B cell (primary cell): Measurements from ENCODE around the gene ZNF280A. TPM values are rescaled to one million over a fixed set of nuclear protein-coding genes. Genes with fewer than 3 reads are reported as not detected.
"Not testable (repeated sequence)": the region's sequence is repeated elsewhere in the genome, so short reads cannot be mapped to it uniquely, and the experiment has no call there.

ENCODE experiments used
- ATAC-seq: fragments of 200-7000 bp; cut with Tn5 transposase; one replicate; pipeline ENCODE4 v1.10.0; 2021; ENCODE audit warnings: low read depth, mild to moderate bottlenecking, moderate number of reproducible peaks, moderate library complexity
- CTCF ChIA-PET: fragments of 350-600 bp; sonication (Branson Sonifier 250); formaldehyde crosslinking; loops from one replicate; lab custom pipeline; 2021; ENCODE audit warnings: antibody characterized with exemption, inconsistent platforms; lab: Charles Lee
- POLR2A ChIA-PET: fragments of 350-600 bp; sonication (Branson Sonifier 250); formaldehyde crosslinking; loops from one replicate; lab custom pipeline; 2021; ENCODE audit warnings: antibody characterized with exemption; lab: Charles Lee
- DNase-seq: peaks from one replicate; pipeline ENCODE4 v3.0.0; 2013
- H2AFZ ChIP-seq: 2 replicates; pipeline ENCODE4 v1.6.1; 2012; ENCODE audit warnings: mild to moderate bottlenecking, low read depth, low read length; ENCODE audit not compliant: insufficient read depth, poor library complexity, severe bottlenecking
- H3K27ac ChIP-seq, 2 donors: 1 replicate in 1 of 2; 2 replicates in 1 of 2; pipeline ENCODE4 v1.5.1; 2012 to 2013; ENCODE audit warnings: low read length in 2 of 2, mild to moderate bottlenecking in 2 of 2, moderate library complexity in 1 of 2
- H3K27me3 ChIP-seq, 4 experiments: fragments of 200-600 bp in 1 of 4; sonication (generic) in 1 of 4; replicated peaks in 1 of 4; 1 replicate in 2 of 4; 2 replicates in 2 of 4; pipeline versions ENCODE4 v1.6.1 to v1.7.0; 2013 to 2016; ENCODE audit warnings: low read length in 3 of 4, mild to moderate bottlenecking in 2 of 4, mixed read lengths in 1 of 4, moderate library complexity in 1 of 4; ENCODE audit not compliant: insufficient read depth in 4 of 4, control insufficient read depth in 3 of 4; ENCODE audit errors: control extremely low read depth in 1 of 4
- H3K36me3 ChIP-seq, 2 experiments: replicated peaks in 1 of 2; 1 replicate in 1 of 2; 2 replicates in 1 of 2; pipeline versions ENCODE4 v1.6.1 to v1.7.1; 2013; ENCODE audit warnings: low read length in 1 of 2; ENCODE audit not compliant: insufficient read depth in 2 of 2, control insufficient read depth in 1 of 2; ENCODE audit errors: control extremely low read depth in 1 of 2, extremely low read depth in 1 of 2
- H3K4me1 ChIP-seq, 2 donors: fragments of 200-600 bp in 1 of 2; sonication (generic) in 1 of 2; 1 replicate in 1 of 2; 2 replicates in 1 of 2; pipeline versions ENCODE4 v1.5.1 to v1.6.1; 2013 to 2017; ENCODE audit warnings: low read length in 2 of 2; ENCODE audit not compliant: control insufficient read depth in 2 of 2, insufficient read depth in 2 of 2
- H3K4me2 ChIP-seq: replicated peaks from 2 replicates; pipeline ENCODE3; 2012; ENCODE audit warnings: mild to moderate bottlenecking, low read depth, low read length; ENCODE audit not compliant: poor library complexity, severe bottlenecking
- H3K4me3 ChIP-seq, 5 experiments: fragments of 200-600 bp in 1 of 5; sonication (generic) in 1 of 5; 1 replicate in 3 of 5; 2 replicates in 2 of 5; pipeline versions ENCODE4 v1.5.1 to v1.7.0; 2011 to 2016; ENCODE audit warnings: low read length in 4 of 5, mild to moderate bottlenecking in 4 of 5, low read depth in 2 of 5, control low read depth in 1 of 5, moderate library complexity in 1 of 5; ENCODE audit not compliant: insufficient read depth in 1 of 5; ENCODE audit errors: control extremely low read depth in 1 of 5, extremely low read depth in 1 of 5
- H3K79me2 ChIP-seq: fragments of 200-600 bp; sonication (generic); one replicate; pipeline ENCODE4 v1.6.0; 2016; ENCODE audit warnings: low read length; ENCODE audit not compliant: control insufficient read depth, insufficient read depth
- H3K9ac ChIP-seq: fragments of 200-600 bp; sonication (generic); 2 replicates; pipeline ENCODE4 v1.6.1; 2017; ENCODE audit warnings: mild to moderate bottlenecking, low read length, moderate library complexity
- H3K9me3 ChIP-seq, 3 donors: one replicate each; pipeline versions ENCODE4 v1.6.1 to v1.7.1; 2013; ENCODE audit warnings: low read length in 2 of 3; ENCODE audit not compliant: control insufficient read depth in 2 of 3, insufficient read depth in 1 of 3; ENCODE audit errors: control extremely low read depth in 1 of 3
- H4K20me1 ChIP-seq: 2 replicates; pipeline ENCODE4 v1.6.0; 2012; ENCODE audit warnings: mild to moderate bottlenecking, low read length; ENCODE audit not compliant: insufficient read depth, control insufficient read depth, poor library complexity, severe bottlenecking
- H3K27ac Mint-ChIP-seq: one replicate; pipeline ENCODE4 v1.8.0; 2021; ENCODE audit warnings: mixed read lengths
- H3K27me3 Mint-ChIP-seq: one replicate; pipeline ENCODE4 v1.8.0; 2021; ENCODE audit warnings: mixed read lengths
- H3K4me1 Mint-ChIP-seq: one replicate; pipeline ENCODE4 v1.8.0; 2021; ENCODE audit warnings: mixed read lengths
- H3K4me3 Mint-ChIP-seq: one replicate; pipeline ENCODE4 v1.8.0; 2021; ENCODE audit warnings: mixed read lengths
- H3K9me3 Mint-ChIP-seq: one replicate; pipeline ENCODE4 v1.8.0; 2022; ENCODE audit warnings: mixed read lengths; ENCODE audit not compliant: insufficient read depth
- EZH2 ChIP-seq: IDR thresholded peaks from 2 replicates; pipeline ENCODE4 v1.6.1; 2012; ENCODE audit warnings: borderline replicate concordance, low read depth, mild to moderate bottlenecking, moderate library complexity, low read length; ENCODE audit not compliant: insufficient read depth, poor library complexity, severe bottlenecking
- WGBS: methylation state at CpG from one replicate; pipeline ENCODE4 v1.1.5; 2013; ENCODE audit warnings: missing lambda C conversion rate; ENCODE audit not compliant: insufficient coverage; 5-methylcytosine and 5-hydroxymethylcytosine counted together
- intact Hi-C: fragments of 100-400 bp; cut with micrococcal nuclease; formaldehyde crosslinking; loops from one replicate; pipeline ENCODE4 v1.10.0; 2022
- polyA plus RNA-seq: library from polyadenylated mRNA; depleted of rRNA; stranded (reverse); fragments of >200 nt; gene quantifications from 2 replicates; pipeline ENCODE4 v1.2.3, GENCODE V29; 2012
- total RNA-seq, 2 donors: library from RNA; stranded (reverse); fragments of 120-200 nt in 1 of 2; gene quantifications; 1 replicate in 1 of 2; 2 replicates in 1 of 2; pipeline versions ENCODE4 v1.2.3 to v1.2.4, GENCODE V29; 2013 to 2022
- TF ChIP-seq, protein P1 (sequence below): fragments of 200-600 bp; IDR thresholded peaks from one replicate; pipeline ENCODE4 v1.8.0; 2022; ENCODE audit warnings: antibody characterized with exemption, mild to moderate bottlenecking

Gene ZNF280A
- total and polyA plus RNA-seq, 2 donors (not counting 1 experiment from before 2014, with no cell fraction given) = not detected

DNA sequence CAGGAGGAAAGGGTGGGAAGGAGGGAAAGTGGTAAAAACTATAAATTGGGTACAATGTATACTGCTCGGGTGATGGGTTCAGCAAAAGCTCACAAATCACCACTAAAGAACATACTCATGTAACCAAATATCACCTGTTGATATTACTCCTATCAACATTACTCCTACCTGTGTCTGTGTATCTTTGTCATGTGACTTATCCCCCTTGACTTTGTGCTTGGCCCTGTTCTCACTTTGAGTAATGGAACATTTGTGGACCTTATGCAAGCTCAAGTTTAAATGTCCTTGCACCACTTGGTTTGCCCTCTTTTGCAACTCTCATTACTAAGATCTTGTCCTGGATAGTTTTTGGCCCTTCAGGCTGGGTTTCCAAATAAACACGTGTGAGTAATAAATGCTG, 50.5 kb downstream of the ZNF280A start:
- Histone ChIP-seq H3K9me3 (peaks cover 4 to 14% (median 9%) of the 10 kb centered on the region in 3 donors), H3K4me2 (no peak overlapping the region), H4K20me1 (no peaks in the 10 kb centered on the region), H3K9ac (no peak overlapping the region), H3K4me3 (no peak overlapping the region), H3K4me1 (no peaks in the 10 kb centered on the region), H3K79me2 (no peaks in the 10 kb centered on the region), H2AFZ (no peak overlapping the region), H3K27ac (no peak overlapping the region), H3K36me3 (no peaks in the 10 kb centered on the region), H3K27me3 (no peaks in the 10 kb centered on the region)
- no peaks in the 10 kb centered on the region for H3K4me1 Mint-ChIP-seq
- ChIA-PET CTCF (no interaction called here), POLR2A (no interaction called here)
- WGBS = no CpG with 5 or more reads among the region's 2 CpGs
- ATAC-seq (no peak), DNase-seq (no peak)
- no peak overlapping the region for H3K4me3 Mint-ChIP-seq
- intact Hi-C loops = no loop called here
- no peaks in the 10 kb centered on the region for H3K27me3 Mint-ChIP-seq
- TF ChIP-seq, protein P1, sequence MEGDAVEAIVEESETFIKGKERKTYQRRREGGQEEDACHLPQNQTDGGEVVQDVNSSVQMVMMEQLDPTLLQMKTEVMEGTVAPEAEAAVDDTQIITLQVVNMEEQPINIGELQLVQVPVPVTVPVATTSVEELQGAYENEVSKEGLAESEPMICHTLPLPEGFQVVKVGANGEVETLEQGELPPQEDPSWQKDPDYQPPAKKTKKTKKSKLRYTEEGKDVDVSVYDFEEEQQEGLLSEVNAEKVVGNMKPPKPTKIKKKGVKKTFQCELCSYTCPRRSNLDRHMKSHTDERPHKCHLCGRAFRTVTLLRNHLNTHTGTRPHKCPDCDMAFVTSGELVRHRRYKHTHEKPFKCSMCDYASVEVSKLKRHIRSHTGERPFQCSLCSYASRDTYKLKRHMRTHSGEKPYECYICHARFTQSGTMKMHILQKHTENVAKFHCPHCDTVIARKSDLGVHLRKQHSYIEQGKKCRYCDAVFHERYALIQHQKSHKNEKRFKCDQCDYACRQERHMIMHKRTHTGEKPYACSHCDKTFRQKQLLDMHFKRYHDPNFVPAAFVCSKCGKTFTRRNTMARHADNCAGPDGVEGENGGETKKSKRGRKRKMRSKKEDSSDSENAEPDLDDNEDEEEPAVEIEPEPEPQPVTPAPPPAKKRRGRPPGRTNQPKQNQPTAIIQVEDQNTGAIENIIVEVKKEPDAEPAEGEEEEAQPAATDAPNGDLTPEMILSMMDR = no peak
- TF ChIP-seq EZH2 = no peak
- no peak overlapping the region for H3K27ac Mint-ChIP-seq
- peaks cover 9% of the 10 kb centered on the region for H3K9me3 Mint-ChIP-seq

DNA sequence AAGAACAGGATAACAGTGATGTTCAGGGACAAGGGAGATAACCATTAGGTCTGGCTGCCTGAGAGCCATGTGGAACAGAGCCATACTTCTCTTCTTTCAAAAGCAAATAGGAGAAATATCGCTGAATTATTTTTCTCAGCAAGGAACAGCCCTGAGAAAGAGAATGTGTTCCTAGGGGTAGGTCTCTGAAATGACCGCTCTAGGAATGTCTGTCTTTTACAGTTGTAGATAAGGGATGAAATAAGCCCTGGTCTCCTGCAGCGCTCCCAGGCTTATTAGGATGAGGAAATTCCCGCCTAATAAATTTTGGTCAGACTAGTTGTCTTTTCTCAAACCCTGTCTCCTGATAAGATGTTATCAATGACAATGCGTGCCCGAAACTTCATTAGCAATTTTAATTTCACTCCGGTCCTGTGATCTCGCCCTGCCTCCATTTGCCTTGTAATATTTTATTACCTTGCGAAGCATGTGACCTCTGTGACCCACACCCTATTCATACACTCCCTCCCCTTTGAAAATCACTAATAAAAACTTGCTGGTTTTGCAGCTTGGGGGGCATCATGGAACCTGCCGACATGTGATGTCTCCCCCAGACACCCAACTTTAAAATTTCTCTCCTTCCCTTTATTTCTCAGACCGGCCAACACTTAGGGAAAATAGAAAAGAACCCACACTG, 51.1 kb downstream of the ZNF280A start:
- ATAC-seq, H3K4me1 ChIP-seq, H3K27ac Mint-ChIP-seq, H3K9ac ChIP-seq, H3K27me3 Mint-ChIP-seq, H3K9me3 Mint-ChIP-seq, POLR2A ChIA-PET, H3K79me2 ChIP-seq, H3K27me3 ChIP-seq, H3K4me2 ChIP-seq, intact Hi-C loops, H3K4me3 Mint-ChIP-seq, H3K4me1 Mint-ChIP-seq, H3K36me3 ChIP-seq, H3K27ac ChIP-seq, H2AFZ ChIP-seq, H4K20me1 ChIP-seq, H3K4me3 ChIP-seq, DNase-seq: not testable (repeated sequence)
- H3K9me3 ChIP-seq = peaks cover 4 to 14% (median 9%) of the 10 kb centered on the region in 3 donors
- 98% methylated on average over 5 of the region's 11 CpGs for WGBS
- CTCF ChIA-PET = interaction anchor here (1.0 kb wide), 1 partner anchor 46 kb away, joined by 3 read pairs; no protein-coding TSS in a partner anchor
